Measurements from ENCODE around the gene SEPTIN2.
A peak's percentile ranks its signal among the peaks of the same experiment; 100 is the strongest.

SEPTIN2 gene

DNA sequence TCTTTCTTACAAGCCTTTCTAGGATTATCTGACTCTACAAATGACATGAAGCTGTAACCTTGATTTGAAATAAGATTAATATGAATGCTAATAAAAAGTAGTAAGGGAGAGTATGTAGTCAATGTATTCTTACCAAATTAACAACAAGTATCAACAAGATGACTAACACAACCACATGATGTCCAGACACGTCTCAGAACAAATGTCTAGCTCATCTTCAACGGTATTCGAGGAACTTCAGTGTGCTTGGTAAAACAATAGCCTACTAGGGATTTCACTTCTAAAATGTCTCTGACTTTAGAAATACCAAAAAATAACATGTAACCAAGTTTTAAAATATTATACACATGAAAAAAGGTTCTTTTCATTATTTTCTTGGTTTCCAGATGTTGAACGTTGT is 3.6 kb upstream of the SEPTIN2 start:
- TF ChIP-seq YY1 (IDR thresholded peaks at IDR 0.05; ENCODE audit: low read depth) (no peak), FOXM1 (IDR thresholded peaks at IDR 0.05; ENCODE audit: borderline replicate concordance, low read depth) (no peak), EGR1 (IDR thresholded peaks at IDR 0.05) (no peak), ZBTB7A (IDR thresholded peaks at IDR 0.05; ENCODE audit: low read depth) (no peak), TCF12 (IDR thresholded peaks at IDR 0.05; ENCODE audit: low read depth) (no peak), CREB1 (IDR thresholded peaks at IDR 0.05; ENCODE audit: low read depth) (no peak), TEAD4 (IDR thresholded peaks at IDR 0.05) (no peak)
- TF ChIP-seq, protein P1, sequence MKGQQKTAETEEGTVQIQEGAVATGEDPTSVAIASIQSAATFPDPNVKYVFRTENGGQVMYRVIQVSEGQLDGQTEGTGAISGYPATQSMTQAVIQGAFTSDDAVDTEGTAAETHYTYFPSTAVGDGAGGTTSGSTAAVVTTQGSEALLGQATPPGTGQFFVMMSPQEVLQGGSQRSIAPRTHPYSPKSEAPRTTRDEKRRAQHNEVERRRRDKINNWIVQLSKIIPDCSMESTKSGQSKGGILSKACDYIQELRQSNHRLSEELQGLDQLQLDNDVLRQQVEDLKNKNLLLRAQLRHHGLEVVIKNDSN (IDR thresholded peaks at IDR 0.05): no peak
- TF ChIP-seq, protein P2, sequence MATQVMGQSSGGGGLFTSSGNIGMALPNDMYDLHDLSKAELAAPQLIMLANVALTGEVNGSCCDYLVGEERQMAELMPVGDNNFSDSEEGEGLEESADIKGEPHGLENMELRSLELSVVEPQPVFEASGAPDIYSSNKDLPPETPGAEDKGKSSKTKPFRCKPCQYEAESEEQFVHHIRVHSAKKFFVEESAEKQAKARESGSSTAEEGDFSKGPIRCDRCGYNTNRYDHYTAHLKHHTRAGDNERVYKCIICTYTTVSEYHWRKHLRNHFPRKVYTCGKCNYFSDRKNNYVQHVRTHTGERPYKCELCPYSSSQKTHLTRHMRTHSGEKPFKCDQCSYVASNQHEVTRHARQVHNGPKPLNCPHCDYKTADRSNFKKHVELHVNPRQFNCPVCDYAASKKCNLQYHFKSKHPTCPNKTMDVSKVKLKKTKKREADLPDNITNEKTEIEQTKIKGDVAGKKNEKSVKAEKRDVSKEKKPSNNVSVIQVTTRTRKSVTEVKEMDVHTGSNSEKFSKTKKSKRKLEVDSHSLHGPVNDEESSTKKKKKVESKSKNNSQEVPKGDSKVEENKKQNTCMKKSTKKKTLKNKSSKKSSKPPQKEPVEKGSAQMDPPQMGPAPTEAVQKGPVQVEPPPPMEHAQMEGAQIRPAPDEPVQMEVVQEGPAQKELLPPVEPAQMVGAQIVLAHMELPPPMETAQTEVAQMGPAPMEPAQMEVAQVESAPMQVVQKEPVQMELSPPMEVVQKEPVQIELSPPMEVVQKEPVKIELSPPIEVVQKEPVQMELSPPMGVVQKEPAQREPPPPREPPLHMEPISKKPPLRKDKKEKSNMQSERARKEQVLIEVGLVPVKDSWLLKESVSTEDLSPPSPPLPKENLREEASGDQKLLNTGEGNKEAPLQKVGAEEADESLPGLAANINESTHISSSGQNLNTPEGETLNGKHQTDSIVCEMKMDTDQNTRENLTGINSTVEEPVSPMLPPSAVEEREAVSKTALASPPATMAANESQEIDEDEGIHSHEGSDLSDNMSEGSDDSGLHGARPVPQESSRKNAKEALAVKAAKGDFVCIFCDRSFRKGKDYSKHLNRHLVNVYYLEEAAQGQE (IDR thresholded peaks at IDR 0.05; ENCODE audit: low read depth): no peak
- TF ChIP-seq, protein P3, sequence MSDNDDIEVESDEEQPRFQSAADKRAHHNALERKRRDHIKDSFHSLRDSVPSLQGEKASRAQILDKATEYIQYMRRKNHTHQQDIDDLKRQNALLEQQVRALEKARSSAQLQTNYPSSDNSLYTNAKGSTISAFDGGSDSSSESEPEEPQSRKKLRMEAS (IDR thresholded peaks at IDR 0.05): no peak

DNA sequence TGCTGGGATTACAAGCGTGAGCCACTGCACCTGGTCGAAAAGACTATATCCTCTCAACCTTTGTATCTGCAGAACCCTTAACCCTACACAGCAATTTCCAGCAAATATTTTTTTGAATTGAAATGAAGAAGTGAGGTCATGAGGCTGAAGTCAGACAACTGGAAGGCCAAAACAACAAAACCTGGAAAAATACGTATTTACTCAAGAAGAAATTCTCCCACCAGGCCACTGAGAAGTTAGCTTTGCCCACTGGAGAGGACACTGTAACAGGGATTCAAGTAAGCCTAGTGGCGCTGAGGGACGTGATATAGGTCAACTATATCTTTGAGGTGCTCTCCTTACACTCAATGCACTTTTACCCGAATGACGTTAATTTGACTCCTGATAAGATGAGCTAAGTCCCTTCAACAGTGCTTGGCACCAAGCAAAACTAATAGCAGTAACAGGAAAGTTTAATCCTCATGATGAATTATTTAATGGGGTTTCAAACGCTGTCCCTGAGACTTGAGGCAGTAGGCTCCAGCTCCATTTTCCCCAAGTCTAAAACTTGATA is 2.1 kb upstream of the SEPTIN2 start:
- no peak for TF ChIP-seq TAF1 (IDR thresholded peaks at IDR 0.05; ENCODE audit: low read depth)
- no peak for TF ChIP-seq NFIC (IDR thresholded peaks at IDR 0.05)
- no peak for TF ChIP-seq CEBPB (IDR thresholded peaks at IDR 0.05)
- TF ChIP-seq, protein P2 (IDR thresholded peaks at IDR 0.05; ENCODE audit: low read depth): no peak
- no peak for TF ChIP-seq FOXM1 (IDR thresholded peaks at IDR 0.05; ENCODE audit: borderline replicate concordance, low read depth)
- no peak for TF ChIP-seq ZBTB7A (IDR thresholded peaks at IDR 0.05; ENCODE audit: low read depth)
- TF ChIP-seq CREB1 (IDR thresholded peaks at IDR 0.05; ENCODE audit: low read depth): no peak
- TF ChIP-seq RAD21 (IDR thresholded peaks at IDR 0.05; ENCODE audit: low read depth): no peak
- no peak for TF ChIP-seq EP300 (IDR thresholded peaks at IDR 0.05; ENCODE audit: borderline replicate concordance)
- TF ChIP-seq YY1 (IDR thresholded peaks at IDR 0.05; ENCODE audit: low read depth): no peak

DNA sequence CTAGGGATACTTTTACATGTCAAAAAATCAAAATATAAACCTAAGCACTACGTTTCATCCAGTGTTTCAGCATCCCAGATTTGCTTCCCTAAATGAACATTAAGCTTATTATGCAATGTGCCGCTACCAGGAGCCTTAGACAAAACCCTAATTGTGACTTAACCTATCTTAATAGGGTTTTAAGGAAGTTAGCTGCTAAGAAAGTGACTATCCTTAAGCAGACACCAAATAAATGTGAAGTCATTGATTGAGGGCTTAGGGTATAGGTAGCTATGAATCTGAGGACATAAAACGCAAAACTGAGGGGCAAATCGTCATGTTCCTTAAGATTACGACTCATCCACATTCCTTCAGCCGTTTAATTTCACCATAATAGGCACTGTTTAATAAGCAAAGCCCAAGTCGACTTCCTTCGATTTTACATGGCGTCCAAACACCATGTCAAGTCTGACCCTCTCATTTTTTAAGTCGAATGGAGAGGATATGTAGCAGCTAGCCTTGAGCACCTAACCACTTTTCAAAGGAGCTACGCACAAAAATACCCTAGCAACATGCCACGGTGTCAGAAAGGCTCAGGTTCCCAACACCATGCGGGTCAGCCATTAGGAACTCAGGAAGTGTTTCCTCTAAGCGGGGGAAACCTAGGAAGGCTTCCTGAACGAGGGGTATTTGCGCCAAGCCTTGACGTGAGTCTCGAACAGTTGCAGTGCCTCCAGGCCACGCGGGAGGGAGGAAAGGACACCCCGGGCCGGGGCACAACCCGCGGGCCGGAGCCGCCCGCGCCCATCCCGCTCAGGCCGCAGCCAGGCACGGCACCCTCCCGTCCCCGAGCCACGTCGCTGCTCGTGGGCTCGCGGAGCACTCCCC is 1.3 kb upstream of the SEPTIN2 start:
- no peak for TF ChIP-seq EGR1 (IDR thresholded peaks at IDR 0.05)
- no peak for TF ChIP-seq EP300 (IDR thresholded peaks at IDR 0.05; ENCODE audit: borderline replicate concordance)
- no peak for TF ChIP-seq CEBPB (IDR thresholded peaks at IDR 0.05)
- TF ChIP-seq, protein P2 (IDR thresholded peaks at IDR 0.05; ENCODE audit: low read depth): no peak
- TF ChIP-seq NFIC (IDR thresholded peaks at IDR 0.05): no peak
- TF ChIP-seq RAD21 (IDR thresholded peaks at IDR 0.05; ENCODE audit: low read depth): no peak
- TF ChIP-seq FOXM1 (IDR thresholded peaks at IDR 0.05; ENCODE audit: borderline replicate concordance, low read depth): no peak
- TF ChIP-seq TAF1 (IDR thresholded peaks at IDR 0.05; ENCODE audit: low read depth): no peak
- TF ChIP-seq ZBTB7A (IDR thresholded peaks at IDR 0.05; ENCODE audit: low read depth): no peak
- no peak for TF ChIP-seq TCF12 (IDR thresholded peaks at IDR 0.05; ENCODE audit: low read depth)
- TF ChIP-seq CREB1 (IDR thresholded peaks at IDR 0.05; ENCODE audit: low read depth): no peak

DNA sequence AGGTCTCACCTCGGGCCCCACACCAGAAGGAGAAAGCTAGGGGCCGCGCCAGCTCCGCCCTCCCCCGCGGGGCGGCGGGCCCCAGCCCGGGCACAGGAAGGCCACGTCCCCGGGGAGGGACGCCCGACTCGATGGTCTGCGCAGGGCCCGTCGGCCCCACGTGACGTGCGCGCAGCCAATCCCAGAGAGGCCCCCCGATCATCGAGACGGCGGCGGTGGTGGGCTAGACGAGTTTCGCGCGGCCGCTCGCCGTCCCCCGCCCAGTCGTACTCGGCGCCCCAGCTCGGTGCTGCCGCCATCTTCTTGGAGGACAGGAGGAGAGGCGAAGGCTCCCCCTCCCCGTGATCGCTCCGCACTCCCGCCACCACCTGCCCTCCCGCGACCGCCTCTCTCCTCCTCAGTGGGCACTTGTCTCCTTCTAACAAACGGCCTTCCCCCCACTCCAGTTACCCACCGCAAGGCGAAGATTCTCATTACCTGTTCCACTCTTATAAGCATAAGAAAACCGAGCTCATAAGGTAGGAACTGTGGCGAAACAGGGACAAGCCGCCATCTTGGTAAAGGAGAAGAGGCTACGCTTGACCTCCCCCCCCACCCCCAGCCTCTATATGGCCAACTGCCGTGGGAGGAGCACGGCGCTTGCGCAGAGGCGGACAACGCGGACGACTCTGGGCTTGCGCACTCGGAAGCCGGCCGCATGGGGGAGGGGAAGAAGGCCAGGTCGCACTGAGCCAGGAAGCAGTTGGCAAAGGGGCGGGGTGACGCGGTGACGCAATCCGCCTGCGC is 439 bp upstream of the SEPTIN2 start, which contains the start of gene HDLBP:
HDLBP (minus strand) TSS at position 580 of the 786 bp plus-strand sequence. CDS start 48,803 bp downstream, outside the sequence.
- TF ChIP-seq NFIC (IDR thresholded peaks at IDR 0.05) (no peak; the same call in 1 of the 2 replicates), ZBTB7A (IDR thresholded peaks at IDR 0.05; ENCODE audit: low read depth) (no peak), RAD21 (IDR thresholded peaks at IDR 0.05; ENCODE audit: low read depth) (no peak), FOXM1 (IDR thresholded peaks at IDR 0.05; ENCODE audit: borderline replicate concordance, low read depth) (no peak), TAF1 (IDR thresholded peaks at IDR 0.05; ENCODE audit: low read depth) (peak; percentile 93), YY1 (IDR thresholded peaks at IDR 0.05; ENCODE audit: low read depth) (peak; percentile 96), EP300 (IDR thresholded peaks at IDR 0.05; ENCODE audit: borderline replicate concordance) (peak; percentile 45; the same call in 1 of the 2 replicates), EGR1 (IDR thresholded peaks at IDR 0.05) (0 out of 2 replicates have a peak, but pooled peaks have one; percentile 15), CREB1 (IDR thresholded peaks at IDR 0.05; ENCODE audit: low read depth) (peak; percentile 56; the same call in 1 of the 2 replicates), CEBPB (IDR thresholded peaks at IDR 0.05) (peak; percentile 71), TEAD4 (IDR thresholded peaks at IDR 0.05) (no peak; the same call in 1 of the 2 replicates), TCF12 (IDR thresholded peaks at IDR 0.05; ENCODE audit: low read depth) (0 out of 2 replicates have a peak, but pooled peaks have one; percentile 67)
- TF ChIP-seq, protein P2 (IDR thresholded peaks at IDR 0.05; ENCODE audit: low read depth): no peak
- TF ChIP-seq, protein P3 (IDR thresholded peaks at IDR 0.05): peak; percentile 59; the same call in 1 of the 2 replicates
- TF ChIP-seq, protein P1 (IDR thresholded peaks at IDR 0.05): peak; percentile 99

Data from Ishikawa (cell line).